CD4-positive, alpha-beta T cell (primary cell): ENCODE measurements around the gene COQ4. TPM values are rescaled to one million over a fixed set of nuclear protein-coding genes. Genes with fewer than 3 reads are reported as not detected.
A peak's percentile ranks its signal among the peaks of the same experiment; 100 is the strongest.

Source experiments
- ATAC-seq: fragments of 200-7000 bp; cut with Tn5 transposase; one replicate; pipeline ENCODE4 v1.10.0; 2022; ENCODE audit warnings: mild to moderate bottlenecking; ENCODE audit not compliant: poor library complexity
- CTCF ChIA-PET: fragments of 350-600 bp; sonication (Branson Sonifier 250); formaldehyde crosslinking; loops from one replicate; lab custom pipeline; 2021; ENCODE audit warnings: antibody characterized with exemption, inconsistent platforms; lab: Charles Lee
- POLR2A ChIA-PET: fragments of 350-600 bp; sonication (Branson Sonifier 250); formaldehyde crosslinking; loops from one replicate; lab custom pipeline; 2021; ENCODE audit warnings: antibody characterized with exemption, inconsistent platforms; lab: Charles Lee
- DNase-seq, 14 experiments: peaks; one replicate each; pipeline ENCODE4 v3.0.0-alpha.2; 2013 to 2020; ENCODE audit warnings: mixed read lengths in 2 of 14
- H3K27ac ChIP-seq, 2 donors: one replicate each; pipeline versions ENCODE4 v1.5.1 to v1.7.0; 2013; ENCODE audit warnings: low read length in 2 of 2, low read depth in 1 of 2, mild to moderate bottlenecking in 1 of 2
- H3K27me3 ChIP-seq, 2 experiments: 1 replicate in 1 of 2; 2 replicates in 1 of 2; pipeline versions ENCODE4 v1.6.1 to v1.7.0; 2013; ENCODE audit warnings: low read length in 2 of 2, control low read depth in 1 of 2, mild to moderate bottlenecking in 1 of 2, moderate library complexity in 1 of 2; ENCODE audit not compliant: insufficient read depth in 2 of 2, control insufficient read depth in 1 of 2
- H3K36me3 ChIP-seq: one replicate; pipeline ENCODE4 v1.6.1; 2013; ENCODE audit warnings: low read length, control low read depth; ENCODE audit not compliant: insufficient read depth
- H3K4me1 ChIP-seq: one replicate; pipeline ENCODE4 v1.6.1; 2013; ENCODE audit warnings: low read length, control low read depth; ENCODE audit not compliant: insufficient read depth
- H3K4me3 ChIP-seq: one replicate; pipeline ENCODE4 v1.5.1; 2013; ENCODE audit warnings: mild to moderate bottlenecking, low read length, moderate library complexity
- H3K9me3 ChIP-seq, 2 experiments: 1 replicate in 1 of 2; 2 replicates in 1 of 2; pipeline versions ENCODE4 v1.6.1 to v1.7.0; 2013; ENCODE audit warnings: low read length in 2 of 2, mild to moderate bottlenecking in 2 of 2, control low read depth in 1 of 2, moderate library complexity in 1 of 2; ENCODE audit not compliant: control insufficient read depth in 1 of 2, insufficient read depth in 1 of 2
- H3K27ac Mint-ChIP-seq: one replicate; pipeline ENCODE4 v1.8.0; 2020; ENCODE audit warnings: mixed read lengths
- H3K27me3 Mint-ChIP-seq: one replicate; pipeline ENCODE4 v1.8.0; 2021; ENCODE audit warnings: mixed read lengths
- H3K36me3 Mint-ChIP-seq: one replicate; pipeline ENCODE4 v1.8.0; 2021; ENCODE audit warnings: low read depth, mixed read lengths
- H3K4me1 Mint-ChIP-seq: one replicate; pipeline ENCODE4 v1.8.0; 2021; ENCODE audit warnings: low read depth, mixed read lengths
- H3K4me3 Mint-ChIP-seq: one replicate; pipeline ENCODE4 v1.8.0; 2020; ENCODE audit warnings: mild to moderate bottlenecking, mixed read lengths
- H3K9me3 Mint-ChIP-seq: one replicate; pipeline ENCODE4 v1.8.0; 2020; ENCODE audit warnings: mixed read lengths
- CTCF ChIP-seq: fragments of 200-600 bp; IDR thresholded peaks from one replicate; pipeline ENCODE4 v1.8.0; 2022; ENCODE audit warnings: antibody characterized with exemption, mild to moderate bottlenecking
- intact Hi-C, 2 experiments: fragments of 100-400 bp; cut with DNase I in 1 of 2; cut with micrococcal nuclease in 1 of 2; formaldehyde crosslinking; loops; one replicate each; pipeline versions ENCODE4 v1.15.1 to v1.9.0; 2023 to 2025; cut with DNase I, micrococcal nuclease
- polyA plus RNA-seq, 2 donors: library from polyadenylated mRNA; unstranded; fragments of 120-200 nt; gene quantifications; one replicate each; pipeline ENCODE4 v1.2.1, GENCODE V29; 2013
- total RNA-seq, 174 experiments: library from RNA in 2 of 174; stranded (reverse) in 2 of 174; gene quantifications; one replicate each; pipeline ENCODE4 v1.2.3 and lab custom pipeline; 2021 to 2026

The COQ4 gene
- total RNA-seq, result 10 to 100 TPM; 20.7 to 21.7 TPM
- polyA plus RNA-seq (2013, experiment 1 of 2), result 34.7 TPM
- polyA plus RNA-seq (2013, experiment 2 of 2), result 34.5 TPM
- total RNA-seq (lab: John Stamatoyannopoulos, UW), result 21.1 to 66.3 (median 47.4) reads per million in 172 experiments

- peak within 1 kb of the TSS; percentile 80 for H3K4me3 ChIP-seq
- no peaks in the 10 kb centered on the region for H3K27me3 Mint-ChIP-seq
- H3K4me1 ChIP-seq, result peaks cover 32% of the 10 kb centered on the region
- H3K27me3 ChIP-seq, result no peaks in the 10 kb centered on the region
- H3K27ac Mint-ChIP-seq, result peak within 1 kb of the TSS; percentile 93
- peaks cover 41% of the 10 kb centered on the region for H3K36me3 Mint-ChIP-seq
- CTCF ChIA-PET, result interaction anchor here (0.7 to 3.6 kb wide), 3 partner anchors 19 to 45 kb away, joined by 3 to 19 read pairs (median 5); no protein-coding TSS in a partner anchor
- TF ChIP-seq CTCF, result no peak
- ATAC-seq, result peak; percentile 89
- H3K36me3 ChIP-seq, result peaks cover 23% of the 10 kb centered on the region
- POLR2A ChIA-PET, result interaction anchor here (1.0 kb wide), 1 partner anchor 45 kb away, joined by 3 read pairs; no protein-coding TSS in a partner anchor
- peak within 1 kb of the TSS; percentile 80 to 91 for H3K27ac ChIP-seq
- intact Hi-C loops, result loop anchor here (1.0 to 10.0 kb wide), 10 partner anchors 18 to 465 kb away; partner anchors contain the start of genes URM1 (in 2 of the 2), CIZ1 (in 1 of the 2), GOLGA2 (in 1 of the 2) and ODF2 (in 1 of the 2)
- peak; percentile 87 to 96 (median 90) for DNase-seq
- H3K9me3 Mint-ChIP-seq, result no peaks in the 10 kb centered on the region
- no peaks in the 10 kb centered on the region for H3K9me3 ChIP-seq
- peaks cover 31% of the 10 kb centered on the region for H3K4me1 Mint-ChIP-seq
- H3K4me3 Mint-ChIP-seq, result peak within 1 kb of the TSS; percentile 91
Measured at GRCh38 chr9:128322404-128323211, at the start of gene COQ4, which contains the start of gene TRUB2. Gene COQ4, plus strand, starts transcription at chr9:128322839. Its CDS starts 20 bp downstream, at chr9:128322859. Gene TRUB2, minus strand, starts transcription at chr9:128322447. Its CDS starts 39 bp downstream, at chr9:128322408.

GRCh38 chr9:128274245-128274644 is 48.4 kb upstream of the COQ4 start:
- Mint-ChIP-seq H3K4me1 (peaks cover 34% of the 10 kb centered on the region), H3K27ac (peak overlapping the region; percentile 45), H3K4me3 (peak overlapping the region; percentile 98), H3K9me3 (no peaks in the 10 kb centered on the region), H3K36me3 (peaks cover 49% of the 10 kb centered on the region), H3K27me3 (no peaks in the 10 kb centered on the region)
- DNase-seq (no peak), ATAC-seq (no peak)
- H3K27ac ChIP-seq, result no peak overlapping the region
- ChIA-PET CTCF (no interaction called here), POLR2A (no interaction called here)
- H3K4me3 ChIP-seq, result no peak overlapping the region
- no peaks in the 10 kb centered on the region for H3K27me3 ChIP-seq
- peaks cover 31% of the 10 kb centered on the region for H3K4me1 ChIP-seq
- intact Hi-C loops, result loop anchor here in 1 of 2 experiments (2.0 kb wide), 1 partner anchor 23 kb away; no protein-coding TSS in a partner anchor
- peaks cover 21% of the 10 kb centered on the region for H3K36me3 ChIP-seq
- no peak for TF ChIP-seq CTCF
- H3K9me3 ChIP-seq, result no peaks in the 10 kb centered on the region

- DNase-seq, result peak in 2 of 14 experiments; percentile 32 to 64
- intact Hi-C loops, result loop anchor here in 1 of 2 experiments (1.0 to 5.0 kb wide), 8 partner anchors 25 to 752 kb away; partner anchors contain the start of genes BBLN, COQ4, DNM1 and ODF2
- ChIA-PET CTCF (interaction anchor here (0.9 to 1.0 kb wide), 3 partner anchors 20 to 66 kb away, joined by 3 read pairs; no protein-coding TSS in a partner anchor), POLR2A (interaction anchor here (0.6 to 1.2 kb wide), 15 partner anchors 13 to 753 kb away, joined by 3 to 29 read pairs (median 4); partner anchors contain the start of genes BBLN, DOLK, NUP188 and SH3GLB2)
- Histone ChIP-seq H3K9me3 (no peaks in the 10 kb centered on the region), H3K36me3 (peaks cover 21% of the 10 kb centered on the region), H3K27ac (peak within 1 kb of the TSS; percentile 70 to 72), H3K4me3 (peak within 1 kb of the TSS; percentile 98), H3K4me1 (peaks cover 31% of the 10 kb centered on the region), H3K27me3 (no peaks in the 10 kb centered on the region)
- H3K27me3 Mint-ChIP-seq, result no peaks in the 10 kb centered on the region
- no peak for TF ChIP-seq CTCF
- peak within 1 kb of the TSS; percentile 88 for H3K27ac Mint-ChIP-seq
- H3K9me3 Mint-ChIP-seq, result no peaks in the 10 kb centered on the region
- peaks cover 36% of the 10 kb centered on the region for H3K4me1 Mint-ChIP-seq
- peaks cover 56% of the 10 kb centered on the region for H3K36me3 Mint-ChIP-seq
- peak; percentile 45 for ATAC-seq
- peak within 1 kb of the TSS; percentile 98 for H3K4me3 Mint-ChIP-seq
Measured at GRCh38 chr9:128275198-128276007, 47.2 kb upstream of the COQ4 start, which contains the start of gene GOLGA2. Gene GOLGA2, minus strand, starts transcription at chr9:128276007. Its CDS starts 31 bp downstream, at chr9:128275976.
